Aorta (tissue), 5 donors: ENCODE measurements around the gene TUT4. TPM values are rescaled to one million over a fixed set of nuclear protein-coding genes. Genes with fewer than 3 reads are reported as not detected.

Source experiments
- ATAC-seq: fragments of 200-7000 bp; cut with Tn5 transposase; one replicate; pipeline ENCODE4 v1.9.1; 2022; ENCODE audit warnings: moderate library complexity; ENCODE audit not compliant: low FRiP score
- DNase-seq, 2 donors: peaks; one replicate each; pipeline ENCODE4 v3.0.0-alpha.2; 2020
- H3K27ac ChIP-seq, 2 donors: one replicate each; pipeline ENCODE4 v1.5.1; 2013; ENCODE audit warnings: low read length in 2 of 2, mild to moderate bottlenecking in 2 of 2, moderate library complexity in 2 of 2, control low read depth in 1 of 2, inconsistent platforms in 1 of 2, low read depth in 1 of 2
- H3K27me3 ChIP-seq, 2 donors: one replicate each; pipeline ENCODE4 v1.6.1; 2013; ENCODE audit warnings: control low read depth in 1 of 2, low read length in 1 of 2, mild to moderate bottlenecking in 1 of 2, moderate library complexity in 1 of 2; ENCODE audit not compliant: insufficient read depth in 2 of 2, control insufficient read depth in 1 of 2
- H3K36me3 ChIP-seq, 2 donors: one replicate each; pipeline ENCODE4 v1.6.1; 2013; ENCODE audit warnings: control low read depth in 1 of 2, low read length in 1 of 2, mild to moderate bottlenecking in 1 of 2; ENCODE audit not compliant: insufficient read depth in 2 of 2, control insufficient read depth in 1 of 2
- H3K4me1 ChIP-seq, 2 donors: one replicate each; pipeline ENCODE4 v1.6.1; 2013; ENCODE audit warnings: low read length in 2 of 2, control low read depth in 1 of 2, mild to moderate bottlenecking in 1 of 2, moderate library complexity in 1 of 2; ENCODE audit not compliant: insufficient read depth in 2 of 2, control insufficient read depth in 1 of 2
- H3K4me3 ChIP-seq, 2 donors: one replicate each; pipeline ENCODE4 v1.5.1; 2013; ENCODE audit warnings: low read length in 2 of 2, control low read depth in 1 of 2, mild to moderate bottlenecking in 1 of 2
- H3K9me3 ChIP-seq: one replicate; pipeline ENCODE4 v1.6.1; 2013; ENCODE audit warnings: mild to moderate bottlenecking, low read length; ENCODE audit not compliant: control insufficient read depth
- WGBS, 2 donors: extraction: QIAGEN DNeasy Blood & Tissue Kit; methylation state at CpG; one replicate each; pipeline ENCODE4 v1.1.7; 2013; 5-methylcytosine and 5-hydroxymethylcytosine counted together
- intact Hi-C, 2 donors: fragments of 100-400 bp; cut with DNase I; formaldehyde crosslinking; loops; one replicate each; pipeline versions ENCODE4 v1.14.2 to v1.15.0; 2022
- polyA plus RNA-seq, 2 donors: library from polyadenylated mRNA; stranded (reverse); fragments of 200-250 nt; gene quantifications; one replicate each; pipeline ENCODE4 v1.2.3, GENCODE V29; 2013
- total RNA-seq, 2 donors: library from RNA; stranded (reverse); fragmentation: NEBNext Ultra II Directional; extraction: Animal tissue kit (Norgen Biotek cat#: 25700); gene quantifications; one replicate each; pipeline ENCODE4 v1.2.1, GENCODE V29; 2021
- donor health status: healthy with polysubstance abuse.
- donor health status: Bipolar disorder and iron deficiency.
- donor health status: DM: no; HTN: no; CAD: no.
- donor health status: DM: no; HTN: no; CAD: no.
- donor health status: DM: yes; HTN: yes; CAD: no.

The TUT4 gene
- total and polyA plus RNA-seq, 4 donors: 6.3 to 71.5 (median 35.3) TPM

DNA sequence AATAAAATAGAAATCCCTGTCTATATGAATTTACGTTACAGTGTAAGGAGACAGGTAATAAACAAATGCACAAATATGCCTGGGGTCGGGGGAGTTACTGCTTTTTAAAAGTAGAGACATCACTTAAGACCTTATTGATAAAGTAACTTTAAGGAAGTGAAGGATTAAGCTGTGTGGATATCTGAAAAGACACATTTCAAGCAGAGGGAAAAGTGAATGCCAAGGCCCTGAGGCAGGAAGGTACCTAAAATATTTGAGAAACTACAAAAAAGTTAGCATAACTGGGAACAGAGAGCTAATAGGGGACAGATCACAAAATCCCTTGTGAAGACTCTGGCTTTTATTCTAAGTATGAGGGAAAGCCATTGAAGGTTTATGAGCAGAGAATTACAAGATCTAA, 41.5 kb downstream of the TUT4 start:
- Histone ChIP-seq H3K27me3 (no peaks in the 10 kb centered on the region), H3K9me3 (no peaks in the 10 kb centered on the region), H3K4me1 (no peaks in the 10 kb centered on the region), H3K4me3 (no peak overlapping the region), H3K36me3 (no peaks in the 10 kb centered on the region), H3K27ac (no peak overlapping the region)
- intact Hi-C loops: no loop called here
- DNase-seq: no peak
- ATAC-seq: no peak
- 84 to 88% methylated on average over 2 of the region's 2 CpGs for WGBS, 2 donors

GRCh38 chr1:52506920-52507546, 45.9 kb downstream of the TUT4 start:
- Histone ChIP-seq H3K4me1 (no peaks in the 10 kb centered on the region), H3K27me3 (no peaks in the 10 kb centered on the region), H3K27ac (no peak overlapping the region), H3K4me3 (no peak overlapping the region), H3K36me3 (no peaks in the 10 kb centered on the region), H3K9me3 (no peaks in the 10 kb centered on the region)
- intact Hi-C loops: no loop called here
- DNase-seq (no peak), ATAC-seq (no peak)
- 70 to 82% methylated on average over 3 of the region's 3 CpGs for WGBS, 2 donors

DNA sequence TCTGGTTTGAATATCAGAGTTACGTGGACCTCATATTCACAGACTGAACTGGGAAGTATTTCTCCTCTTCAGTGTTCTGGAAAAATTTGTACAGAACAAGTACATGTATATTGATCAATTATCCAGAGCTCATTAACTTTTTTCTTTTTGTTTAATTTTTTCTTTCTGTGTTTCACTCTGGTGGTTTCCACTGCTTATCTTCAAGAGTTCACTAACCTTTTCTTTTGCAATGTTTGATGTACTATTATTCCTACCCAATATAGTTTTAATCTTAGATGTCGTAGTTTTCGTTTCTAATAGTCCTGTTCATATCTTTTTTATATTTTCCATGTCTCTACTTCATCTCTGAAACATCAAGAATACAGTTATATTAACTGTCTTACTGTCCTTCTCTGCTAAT, 46.5 kb downstream of the TUT4 start:
- ATAC-seq (no peak), DNase-seq (no peak)
- Histone ChIP-seq H3K4me3 (no peak overlapping the region), H3K27ac (no peak overlapping the region), H3K27me3 (no peaks in the 10 kb centered on the region), H3K9me3 (no peaks in the 10 kb centered on the region), H3K4me1 (no peaks in the 10 kb centered on the region), H3K36me3 (no peaks in the 10 kb centered on the region)
- WGBS, 2 donors: 86 to 88% methylated on average over 3 of the region's 3 CpGs
- intact Hi-C loops: no loop called here

- Histone ChIP-seq H3K27ac (no peak overlapping the region), H3K4me1 (peaks cover 0 to 2% of the 10 kb centered on the region in 2 donors), H3K36me3 (no peaks in the 10 kb centered on the region), H3K9me3 (no peaks in the 10 kb centered on the region), H3K4me3 (no peak overlapping the region), H3K27me3 (no peaks in the 10 kb centered on the region)
- no peak for DNase-seq
- 90 to 92% methylated on average over 1 of the region's 1 CpG for WGBS, 2 donors
- ATAC-seq: no peak
- intact Hi-C loops: no loop called here
Observed at GRCh38 chr1:52504720-52505119, 48.2 kb downstream of the TUT4 start.

DNA sequence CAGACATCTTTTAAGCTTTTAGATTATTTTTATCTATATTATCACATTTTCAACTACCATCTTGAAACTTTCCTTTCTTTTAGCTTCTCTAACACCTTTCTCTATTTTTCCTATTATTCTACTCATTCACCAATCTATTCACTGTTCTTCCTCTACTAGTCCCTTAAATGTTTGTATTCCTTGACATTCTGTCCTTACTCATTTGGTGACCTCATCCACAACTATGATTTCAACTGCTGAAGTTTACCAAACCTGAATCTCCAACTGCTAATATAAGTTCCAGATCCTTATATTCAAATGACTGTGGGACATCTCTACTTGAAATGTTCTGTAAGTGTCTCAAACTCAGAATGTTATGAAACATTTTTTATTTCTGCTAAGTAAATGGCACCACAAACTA, 49.2 kb downstream of the TUT4 start:
- no peaks in the 10 kb centered on the region for H3K27me3 ChIP-seq
- H3K27ac ChIP-seq: no peak overlapping the region
- H3K4me1 ChIP-seq: peaks cover 0 to 2% of the 10 kb centered on the region in 2 donors
- ATAC-seq: no peak
- intact Hi-C loops: no loop called here
- no peaks in the 10 kb centered on the region for H3K9me3 ChIP-seq
- DNase-seq: no peak
- no peaks in the 10 kb centered on the region for H3K36me3 ChIP-seq
- H3K4me3 ChIP-seq: no peak overlapping the region

DNA sequence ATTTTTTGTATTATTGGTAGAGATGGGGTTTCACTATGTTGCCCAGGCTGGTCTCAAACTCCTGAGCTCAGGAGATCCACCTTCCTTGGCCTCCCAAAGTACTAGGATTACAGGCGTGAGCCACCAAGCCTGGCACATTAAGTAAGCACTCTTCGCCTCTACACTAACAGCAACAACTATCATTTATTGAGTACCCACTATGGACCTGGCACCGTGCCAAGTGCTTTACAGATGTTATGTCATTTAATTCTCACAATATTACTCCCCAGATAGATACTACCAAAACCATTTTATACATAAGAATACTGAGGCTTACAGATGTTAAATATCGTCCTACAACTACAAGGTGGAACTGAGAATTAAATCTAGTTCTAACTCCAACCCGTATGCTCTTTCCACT, 50.1 kb downstream of the TUT4 start:
- Histone ChIP-seq H3K4me1 (peaks cover 0 to 2% of the 10 kb centered on the region in 2 donors), H3K36me3 (no peaks in the 10 kb centered on the region), H3K4me3 (no peak overlapping the region), H3K9me3 (no peaks in the 10 kb centered on the region), H3K27ac (no peak overlapping the region), H3K27me3 (no peaks in the 10 kb centered on the region)
- 76 to 77% methylated on average over 5 of the region's 5 CpGs for WGBS, 2 donors
- DNase-seq: no peak
- ATAC-seq: no peak
- intact Hi-C loops: no loop called here

GRCh38 chr1:52487632-52488031, 65.3 kb downstream of the TUT4 start:
- 96 to 97% methylated on average over 2 of the region's 2 CpGs for WGBS, 2 donors

DNA sequence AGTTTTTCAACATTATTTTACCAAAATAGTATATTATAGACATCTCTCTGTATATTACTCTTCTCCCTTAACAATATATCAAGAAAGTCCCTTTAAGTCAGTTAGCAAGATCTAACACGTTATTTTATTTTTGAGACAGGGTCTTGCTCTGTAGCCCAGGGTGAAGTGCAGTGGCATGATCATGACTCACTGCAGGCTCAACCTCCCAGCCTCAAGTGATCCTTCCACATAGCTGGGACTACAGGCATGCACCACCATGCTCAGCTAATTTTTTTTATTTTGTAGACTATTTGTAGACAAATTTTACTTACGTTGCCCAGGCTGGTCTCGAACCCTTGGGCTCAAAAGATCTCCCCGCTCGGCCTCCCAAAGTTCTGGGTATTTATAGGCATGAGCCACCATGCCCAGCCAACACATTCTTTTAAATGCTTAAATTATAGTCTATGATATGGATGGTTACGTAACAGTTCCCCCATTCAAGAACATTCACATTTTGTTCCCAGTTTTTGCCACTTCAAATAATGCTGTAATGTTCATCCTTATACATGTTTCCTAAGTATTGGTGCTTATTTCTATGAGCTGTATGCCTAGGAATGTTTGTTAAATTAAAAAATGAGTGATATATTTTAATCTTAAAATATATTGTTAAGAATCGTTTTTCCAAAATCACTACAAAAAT, 70.4 kb downstream of the TUT4 start:
- ATAC-seq (no peak), DNase-seq (no peak)
- intact Hi-C loops: no loop called here
- Histone ChIP-seq H3K4me1 (no peaks in the 10 kb centered on the region), H3K27me3 (no peaks in the 10 kb centered on the region), H3K4me3 (no peak overlapping the region), H3K27ac (no peak overlapping the region), H3K9me3 (no peaks in the 10 kb centered on the region), H3K36me3 (peaks cover 0 to 2% of the 10 kb centered on the region in 2 donors)
- WGBS, 2 donors: 94 to 96% methylated on average over 7 of the region's 7 CpGs

More at GRCh38 chr1:52487632-52488031, 65.3 kb downstream of the TUT4 start:
- ATAC-seq (no peak), DNase-seq (no peak)
- intact Hi-C loops: no loop called here
- H3K36me3 ChIP-seq: no peaks in the 10 kb centered on the region
- H3K27ac ChIP-seq: no peak overlapping the region
- no peaks in the 10 kb centered on the region for H3K4me1 ChIP-seq
- no peaks in the 10 kb centered on the region for H3K27me3 ChIP-seq
- H3K4me3 ChIP-seq: no peak overlapping the region
- no peaks in the 10 kb centered on the region for H3K9me3 ChIP-seq

DNA sequence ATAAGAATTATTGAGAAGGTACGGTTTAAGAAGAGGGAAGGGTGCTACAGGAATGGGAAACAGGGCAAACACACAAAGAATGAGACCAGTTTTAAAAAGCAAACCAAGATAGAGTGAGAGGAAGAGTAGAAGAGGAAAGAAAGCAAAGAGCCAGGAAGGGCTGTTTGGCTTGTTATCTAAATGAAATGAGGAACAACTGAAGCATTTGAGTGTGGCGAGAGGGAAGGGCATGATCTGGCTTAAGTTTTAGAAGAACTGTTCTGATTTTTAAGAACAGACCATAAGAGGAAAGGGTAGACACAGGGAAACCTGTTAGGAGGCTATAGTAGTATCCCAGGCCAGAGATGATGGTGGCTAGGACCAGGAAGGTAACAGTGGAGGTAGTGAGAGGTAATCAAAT, 73.8 kb downstream of the TUT4 start:
- Histone ChIP-seq H3K36me3 (peaks cover 0 to 6% of the 10 kb centered on the region in 2 donors), H3K27me3 (no peaks in the 10 kb centered on the region), H3K4me1 (no peaks in the 10 kb centered on the region), H3K4me3 (no peak overlapping the region), H3K9me3 (no peaks in the 10 kb centered on the region), H3K27ac (no peak overlapping the region)
- intact Hi-C loops: no loop called here
- DNase-seq (no peak), ATAC-seq (no peak)
- 96 to 98% methylated on average over 2 of the region's 2 CpGs for WGBS, 2 donors
